GM19372 (cell line): ENCODE measurements around the gene HSFX2.
"Not testable (repeated sequence)": the region's sequence is repeated elsewhere in the genome, so short reads cannot be mapped to it uniquely, and the experiment has no call there.

ENCODE experiments used
- ATAC-seq: cut with Tn5 transposase; IDR thresholded peaks from one replicate; pipeline ENCODE4 v1.9.1; 2021; ENCODE audit warnings: mild to moderate bottlenecking, low read depth, moderate library complexity; ENCODE audit not compliant: unreplicated experiment

The HSFX2 gene

GRCh38 chrX:149595214-149595613 is at the start of gene HSFX2:
TSS of gene HSFX2 (minus strand) at chrX:149595314. CDS start at chrX:149594700, 614 bp downstream.
- not testable (repeated sequence) for ATAC-seq

- ATAC-seq = no peak
These were observed 48.4 kb upstream of the HSFX2 start for GRCh38 chrX:149643496-149643895.

- no peak for ATAC-seq
These were observed 46.7 kb upstream of the HSFX2 start for GRCh38 chrX:149641835-149642234.

DNA sequence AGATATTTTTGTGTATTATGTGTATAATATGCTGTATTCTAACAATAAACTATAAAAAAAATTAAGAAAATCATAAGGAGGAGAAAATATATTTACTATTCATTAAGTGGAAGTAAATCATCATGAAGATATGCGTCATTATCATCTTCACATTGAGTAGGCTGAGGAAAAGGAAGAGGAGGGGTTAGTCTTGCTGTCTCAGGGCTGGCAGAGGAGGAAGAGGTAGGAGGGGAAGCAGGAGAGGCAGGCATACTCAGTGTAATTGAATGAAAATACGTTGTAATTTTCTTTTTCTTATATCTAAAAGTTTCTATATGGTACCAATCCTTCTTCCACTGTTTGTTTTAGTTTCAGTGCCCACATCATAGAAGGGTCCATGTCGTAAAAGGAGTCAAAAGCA is 46.3 kb upstream of the HSFX2 start:
- ATAC-seq = no peak

DNA sequence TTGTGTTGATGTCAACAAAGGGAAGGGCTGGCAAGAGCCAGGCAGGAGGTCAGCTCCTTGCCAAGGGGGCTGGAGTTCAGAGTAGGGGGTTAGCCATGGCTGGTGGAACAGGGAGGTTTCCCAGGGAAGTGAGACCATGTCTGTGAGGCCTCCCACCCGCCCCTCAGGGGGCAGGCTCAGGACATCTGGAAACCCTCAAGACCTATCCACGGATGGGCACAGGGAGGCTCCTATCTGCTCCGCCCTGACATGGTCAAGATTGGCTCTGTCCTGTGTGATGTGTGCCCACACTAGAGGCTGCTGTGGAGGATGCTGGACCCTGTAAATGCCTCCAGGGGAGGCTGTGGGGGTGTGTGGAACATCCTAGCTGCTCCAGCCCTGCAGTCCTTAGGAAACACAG is 44.5 kb upstream of the HSFX2 start:
- no peak for ATAC-seq

DNA sequence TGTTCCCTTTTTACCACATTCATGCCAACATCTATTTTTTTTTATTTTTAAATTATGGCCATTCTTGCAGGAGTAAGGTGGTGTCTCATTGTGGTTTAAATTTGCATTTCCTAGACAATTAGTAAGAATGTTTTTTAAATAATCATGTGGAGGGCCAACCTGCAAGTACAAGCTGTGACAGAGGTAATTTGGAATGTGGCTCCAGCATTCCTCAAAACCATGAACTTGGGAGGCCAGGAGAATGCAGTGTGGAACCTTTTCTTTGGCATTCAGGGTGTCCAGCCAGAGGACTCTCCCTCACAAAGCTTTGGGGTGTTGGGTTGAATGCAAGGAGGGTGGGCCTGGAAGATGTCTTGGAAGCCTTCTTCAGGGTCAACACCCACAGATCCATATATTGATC is 43.7 kb upstream of the HSFX2 start:
- no peak for ATAC-seq

DNA sequence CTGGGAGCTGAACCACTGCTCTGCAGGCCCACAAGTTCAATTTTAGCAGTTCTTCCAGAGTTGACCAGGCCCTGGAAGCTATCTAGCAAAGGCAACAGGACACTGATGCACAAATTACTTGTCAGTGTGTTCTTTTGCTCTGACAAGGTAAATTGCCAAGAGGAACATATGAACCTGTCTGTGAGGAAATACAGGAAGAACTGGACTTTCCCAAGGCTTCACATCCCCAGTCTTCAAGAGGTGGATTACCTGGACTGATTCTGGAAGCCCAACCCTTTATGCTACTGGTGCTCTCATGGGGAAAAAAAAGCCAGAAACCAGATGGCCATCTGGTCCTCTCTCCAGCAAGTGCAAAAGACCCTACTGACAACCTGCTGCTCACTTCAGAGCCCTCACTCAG is 38.4 kb upstream of the HSFX2 start:
- no peak for ATAC-seq

DNA sequence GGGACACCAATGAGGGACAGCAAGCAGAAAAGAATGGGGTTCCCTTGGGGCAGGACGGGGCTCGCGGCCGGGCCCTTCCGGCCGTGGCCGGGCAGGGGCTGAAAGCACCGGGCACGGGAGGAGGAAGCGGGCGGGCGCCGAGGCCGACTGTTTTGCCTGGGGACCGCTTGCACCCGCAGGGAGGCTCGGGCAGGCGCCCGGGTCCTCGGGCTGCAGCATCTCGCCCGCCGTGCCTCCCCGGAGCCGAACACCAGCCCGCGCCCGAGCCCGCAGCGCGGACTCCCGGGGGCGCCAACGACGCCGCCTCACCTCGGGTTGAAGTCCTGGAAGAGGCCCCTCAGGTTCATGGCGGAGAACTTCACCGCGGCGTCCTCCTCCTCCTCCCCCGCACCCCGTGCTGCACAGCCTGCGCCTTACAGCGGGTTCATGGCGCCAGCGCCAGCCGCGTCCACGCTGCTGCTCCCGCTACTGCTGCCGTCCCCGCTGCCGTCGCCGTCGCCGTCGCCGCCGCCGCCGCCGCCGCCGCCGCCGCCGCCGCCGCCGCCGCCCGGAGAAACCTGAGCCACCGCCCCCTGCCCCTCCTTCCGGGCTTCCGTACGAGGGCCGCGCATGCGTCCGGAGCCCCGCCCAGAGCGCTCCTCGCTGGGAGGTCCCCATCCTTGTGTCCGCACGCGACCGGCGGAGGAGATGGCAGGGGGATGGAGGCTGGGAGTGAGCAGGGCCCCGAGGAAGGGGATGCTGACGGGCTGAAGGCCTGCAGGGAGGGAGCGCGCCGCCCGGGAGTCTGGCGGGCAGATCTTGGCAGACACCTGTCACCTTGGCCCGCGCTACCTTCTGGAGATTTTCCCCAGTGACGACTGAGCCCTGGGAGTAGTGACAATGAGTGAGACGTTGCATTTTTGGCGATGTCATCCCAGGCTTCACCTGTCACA is 36.4 kb upstream of the HSFX2 start, which contains the start of gene TMEM185A:
Gene TMEM185A, minus strand, starts transcription at position 559 of the 932 bp plus-strand sequence. Its CDS starts 212 bp downstream, at position 347.
- peak; percentile 91 for ATAC-seq

- ATAC-seq = no peak
These were observed 35.6 kb upstream of the HSFX2 start for GRCh38 chrX:149630681-149631233.

DNA sequence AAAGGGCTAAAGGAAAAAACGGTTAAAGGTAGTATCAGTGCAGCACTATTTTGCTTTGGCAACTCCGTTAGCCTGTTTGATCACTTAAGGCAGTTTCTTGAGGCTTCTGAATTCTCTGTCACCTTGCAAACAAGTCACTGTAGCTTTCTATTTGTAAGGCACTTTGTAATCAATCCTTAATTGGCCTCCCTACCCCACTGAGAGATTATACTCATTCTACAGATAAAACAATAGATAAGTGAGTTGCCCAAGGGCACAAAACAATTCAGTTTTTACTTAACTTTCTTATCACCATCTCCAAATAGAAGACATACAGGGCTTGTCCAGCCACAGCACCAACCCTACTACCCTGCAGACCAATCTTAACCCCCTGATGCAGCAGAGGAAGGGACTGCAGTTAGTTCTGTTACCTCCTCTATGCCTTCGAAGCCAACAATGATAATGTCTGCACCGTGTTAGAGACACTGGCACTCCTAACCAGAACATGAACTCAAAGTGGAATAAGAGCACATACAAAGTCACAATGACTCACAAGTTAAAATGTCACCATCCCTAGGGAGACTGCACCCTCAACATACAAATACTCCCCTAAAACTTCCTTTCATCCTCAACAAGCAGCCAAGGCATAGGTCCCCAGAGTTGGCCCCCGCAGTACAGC is 34.7 kb upstream of the HSFX2 start:
- no peak for ATAC-seq

GRCh38 chrX:149628768-149629167 is 33.7 kb upstream of the HSFX2 start:
- no peak for ATAC-seq

DNA sequence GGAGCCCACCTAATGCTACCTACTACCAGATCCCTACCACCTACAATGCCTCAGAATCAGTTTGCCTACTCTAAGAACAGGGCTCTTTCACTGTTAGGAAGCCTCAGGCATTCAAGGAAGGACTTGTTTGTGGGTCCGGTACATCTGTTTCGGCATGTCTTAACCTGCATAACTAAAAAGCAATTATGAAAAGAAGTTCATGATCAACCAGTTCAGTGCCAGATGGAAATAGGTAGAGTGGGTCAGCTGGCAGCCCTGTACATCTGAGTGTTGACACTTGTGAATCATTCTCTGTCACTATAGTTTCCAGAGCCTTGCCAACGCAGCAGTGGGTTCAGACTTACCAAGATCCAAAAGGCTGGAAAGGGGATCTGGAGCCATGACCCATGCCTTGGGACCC is 33.2 kb upstream of the HSFX2 start:
- ATAC-seq = no peak

DNA sequence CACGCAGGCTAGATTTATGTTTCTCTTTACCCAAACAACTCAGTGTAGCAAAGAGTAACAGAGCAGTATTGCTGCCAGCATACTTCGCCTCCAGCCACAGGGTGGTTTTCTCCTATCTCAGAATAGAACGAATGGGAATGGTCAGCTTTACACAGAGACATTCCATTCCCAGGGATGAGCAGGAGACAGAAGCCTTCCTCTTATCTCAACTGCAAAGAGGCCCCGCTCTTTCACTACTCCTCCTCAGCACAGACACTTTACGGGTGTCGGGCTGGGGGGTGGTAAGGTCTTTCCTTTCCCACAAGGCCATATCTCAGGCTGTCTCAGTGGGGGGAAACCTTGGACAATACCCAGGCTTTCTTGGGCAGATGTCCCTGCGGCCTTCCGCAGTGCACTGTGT is 31.7 kb upstream of the HSFX2 start:
- ATAC-seq = not testable (repeated sequence)

- not testable (repeated sequence) for ATAC-seq
These were observed 24.5 kb upstream of the HSFX2 start for GRCh38 chrX:149619662-149620061.

DNA sequence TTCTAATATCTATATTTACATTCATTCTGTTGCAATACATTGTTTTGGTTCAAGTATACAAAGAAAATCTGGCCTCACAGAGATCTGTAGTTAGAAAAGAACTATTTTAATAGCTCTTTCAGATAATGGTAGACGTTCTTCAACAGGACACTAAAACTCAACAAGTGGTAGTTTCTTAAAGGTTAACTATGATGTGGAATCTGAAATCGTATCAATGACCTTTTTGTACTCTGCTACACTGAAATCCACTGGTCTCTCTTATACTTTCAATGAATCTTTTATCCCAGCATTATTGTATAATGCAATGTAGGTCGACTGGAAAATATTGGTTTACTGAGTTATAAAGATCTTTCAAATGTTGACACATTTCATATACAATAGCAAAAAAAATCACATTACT is 23.8 kb upstream of the HSFX2 start:
- ATAC-seq = no peak

GRCh38 chrX:149611623-149612175 is 16.6 kb upstream of the HSFX2 start:
- no peak for ATAC-seq

- ATAC-seq = no peak
These were observed 15.4 kb upstream of the HSFX2 start for GRCh38 chrX:149610511-149610910.

GRCh38 chrX:149607699-149608098 is 12.6 kb upstream of the HSFX2 start:
- ATAC-seq = no peak

DNA sequence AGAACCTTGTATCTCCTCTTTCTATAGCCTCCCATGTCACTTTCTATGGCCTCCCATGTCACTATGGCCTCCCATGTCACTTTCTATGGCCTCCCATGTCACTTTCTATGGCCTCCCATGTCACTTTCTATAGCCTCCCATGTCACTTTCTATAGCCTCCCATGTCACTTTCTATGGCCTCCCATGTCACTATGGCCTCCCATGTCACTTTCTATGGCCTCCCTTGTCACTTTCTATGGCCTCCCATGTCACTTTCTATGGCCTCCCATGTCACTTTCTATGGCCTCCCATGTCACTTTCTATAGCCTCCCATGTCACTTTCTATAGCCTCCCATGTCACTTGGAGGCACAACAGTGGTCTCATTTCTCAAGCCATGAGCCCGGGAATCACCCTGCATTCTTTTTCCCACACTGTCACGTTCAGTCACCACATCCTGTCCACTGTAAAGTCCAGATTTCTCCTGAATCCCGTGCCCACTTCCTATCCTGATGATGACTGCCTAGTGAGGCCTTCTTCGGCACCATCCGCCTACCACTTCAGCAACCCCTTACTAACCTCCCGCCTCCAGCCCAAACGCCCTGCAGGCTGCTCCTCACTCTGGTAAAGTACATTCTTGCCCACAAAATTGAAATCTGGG is 10.3 kb upstream of the HSFX2 start:
- not testable (repeated sequence) for ATAC-seq

DNA sequence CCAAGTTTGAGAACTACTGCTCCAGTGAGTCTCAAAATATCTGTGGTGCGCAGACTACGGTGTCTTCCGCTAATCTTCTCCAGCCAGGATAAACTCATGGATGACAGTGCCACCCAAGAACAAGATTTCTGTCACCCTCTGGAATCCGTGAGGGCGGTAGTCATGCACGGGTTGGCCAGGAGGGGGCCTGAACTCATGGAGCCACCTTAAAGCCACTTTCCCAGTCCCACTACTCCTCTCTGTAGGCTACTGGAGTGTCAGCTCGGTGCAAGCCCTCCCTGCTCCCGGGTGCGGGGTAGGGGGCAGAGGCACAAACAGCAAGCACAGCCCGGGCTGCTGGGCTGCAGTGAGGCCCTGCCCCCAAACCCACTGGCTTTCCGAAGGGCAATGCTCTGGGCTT is 3.5 kb upstream of the HSFX2 start:
- not testable (repeated sequence) for ATAC-seq
